Keratinocyte (primary cell): ENCODE measurements around the gene MC1R. TPM values are rescaled to one million over a fixed set of nuclear protein-coding genes. Genes with fewer than 3 reads are reported as not detected.

Experiments used
- DNase-seq: peaks from one replicate; pipeline ENCODE4 v3.0.0-alpha.2; 2011; ENCODE audit warnings: low read depth, missing footprints, low spot score
- FAIRE-seq: peaks from 2 replicates; lab custom pipeline; 2011; peaks lifted over from hg19 to GRCh38; lab: Jason Lieb, UNC
- H2AFZ ChIP-seq: 2 replicates; pipeline ENCODE4 v1.6.0; 2012; ENCODE audit warnings: low read length, control low read depth, inconsistent platforms; ENCODE audit not compliant: control insufficient read depth
- H3K27ac ChIP-seq: 2 replicates; pipeline ENCODE4 v1.5.1; 2011; ENCODE audit warnings: low read length; ENCODE audit not compliant: control insufficient read depth, insufficient read depth
- H3K27me3 ChIP-seq: 3 replicates; pipeline ENCODE4 v1.6.0; 2011; ENCODE audit warnings: low read length; ENCODE audit not compliant: control insufficient read depth, insufficient read depth; ENCODE audit errors: extremely low read depth
- H3K36me3 ChIP-seq, 2 experiments: 2 replicates in 1 of 2; 3 replicates in 1 of 2; pipeline ENCODE4 v1.5.1; 2011; ENCODE audit warnings: low read length in 2 of 2, mild to moderate bottlenecking in 1 of 2; ENCODE audit not compliant: control insufficient read depth in 2 of 2, insufficient read depth in 2 of 2; ENCODE audit errors: extremely low read depth in 1 of 2
- H3K4me1 ChIP-seq: 3 replicates; pipeline ENCODE4 v1.5.1; 2011; ENCODE audit warnings: low read length; ENCODE audit not compliant: control insufficient read depth, insufficient read depth; ENCODE audit errors: extremely low read depth
- H3K4me2 ChIP-seq: 3 replicates; pipeline ENCODE4 v1.6.0; 2011; ENCODE audit warnings: low read depth, low read length; ENCODE audit not compliant: control insufficient read depth, insufficient read depth; ENCODE audit errors: extremely low read depth
- H3K4me3 ChIP-seq, 3 experiments: fragments of 200-600 bp in 1 of 3; sonication (generic) in 1 of 3; 2 replicates in 2 of 3; 3 replicates in 1 of 3; pipeline ENCODE4 v1.5.1; 2011 to 2016; ENCODE audit warnings: low read length in 3 of 3, mild to moderate bottlenecking in 3 of 3, control low read depth in 2 of 3, inconsistent platforms in 1 of 3, low read depth in 1 of 3, mixed read lengths in 1 of 3, mixed run types in 1 of 3, moderate library complexity in 1 of 3; ENCODE audit not compliant: control insufficient read depth in 2 of 3, insufficient read depth in 2 of 3; ENCODE audit errors: extremely low read depth in 1 of 3
- H3K79me2 ChIP-seq: 2 replicates; pipeline ENCODE4 v1.6.0; 2012; ENCODE audit warnings: low read length; ENCODE audit not compliant: control insufficient read depth, insufficient read depth
- H3K9ac ChIP-seq: 3 replicates; pipeline ENCODE4 v1.6.0; 2011; ENCODE audit warnings: low read length; ENCODE audit not compliant: control insufficient read depth, insufficient read depth; ENCODE audit errors: extremely low read depth
- H3K9me1 ChIP-seq: 3 replicates; pipeline ENCODE4 v1.6.0; 2011; ENCODE audit warnings: low read length; ENCODE audit not compliant: control insufficient read depth, insufficient read depth; ENCODE audit errors: extremely low read depth
- H3K9me3 ChIP-seq: 2 replicates; pipeline ENCODE4 v1.5.1; 2012; ENCODE audit warnings: low read depth, low read length; ENCODE audit not compliant: control insufficient read depth
- H4K20me1 ChIP-seq: 3 replicates; pipeline ENCODE4 v1.6.0; 2011; ENCODE audit warnings: low read length; ENCODE audit not compliant: control insufficient read depth, insufficient read depth; ENCODE audit errors: extremely low read depth
- EZH2 ChIP-seq: IDR thresholded peaks from one replicate; pipeline ENCODE4 v1.6.1; 2012; ENCODE audit warnings: inconsistent platforms, mild to moderate bottlenecking, low read length, moderate library complexity
- dilution Hi-C: fragments of 300-500 bp; cut with MboI; formaldehyde crosslinking; loops from one replicate; pipeline ENCODE4 v1.7.0; 2020; ENCODE audit warnings: low sequenced_read_pairs; ENCODE audit not compliant: extremely low pct_ligation_motif_present
- polyA plus RNA-seq, 5 experiments: library from polyadenylated mRNA; depleted of rRNA in 3 of 5; stranded (reverse) in 3 of 5; stranded (forward) in 1 of 5; unstranded in 1 of 5; fragments of >200 nt; gene quantifications; 1 replicate in 1 of 5; 2 replicates in 3 of 5; 3 replicates in 1 of 5; pipeline versions ENCODE4 v1.2.1 to v1.2.3, GENCODE V29; 2011 to 2012; ENCODE audit warnings: missing spikeins in 2 of 5, low read depth in 1 of 5, low replicate concordance in 1 of 5
- TF ChIP-seq, protein P1 (sequence below), 3 experiments: IDR thresholded peaks in 1 of 3; conservative IDR thresholded peaks in 1 of 3; optimal IDR thresholded peaks in 1 of 3; 2 replicates in 2 of 3; 3 replicates in 1 of 3; pipeline versions ENCODE3 to v1.5.1; 2011; ENCODE audit warnings: low read length in 3 of 3, mild to moderate bottlenecking in 3 of 3, moderate library complexity in 2 of 3, control low read depth in 1 of 3, inconsistent platforms in 1 of 3; ENCODE audit not compliant: insufficient read depth in 2 of 3; ENCODE audit errors: extremely low read depth in 1 of 3

MC1R gene
- polyA plus RNA-seq, 1 donor (not counting 4 experiments of a cell fraction or from before 2014, with no cell fraction given), result 1.1 TPM

DNA sequence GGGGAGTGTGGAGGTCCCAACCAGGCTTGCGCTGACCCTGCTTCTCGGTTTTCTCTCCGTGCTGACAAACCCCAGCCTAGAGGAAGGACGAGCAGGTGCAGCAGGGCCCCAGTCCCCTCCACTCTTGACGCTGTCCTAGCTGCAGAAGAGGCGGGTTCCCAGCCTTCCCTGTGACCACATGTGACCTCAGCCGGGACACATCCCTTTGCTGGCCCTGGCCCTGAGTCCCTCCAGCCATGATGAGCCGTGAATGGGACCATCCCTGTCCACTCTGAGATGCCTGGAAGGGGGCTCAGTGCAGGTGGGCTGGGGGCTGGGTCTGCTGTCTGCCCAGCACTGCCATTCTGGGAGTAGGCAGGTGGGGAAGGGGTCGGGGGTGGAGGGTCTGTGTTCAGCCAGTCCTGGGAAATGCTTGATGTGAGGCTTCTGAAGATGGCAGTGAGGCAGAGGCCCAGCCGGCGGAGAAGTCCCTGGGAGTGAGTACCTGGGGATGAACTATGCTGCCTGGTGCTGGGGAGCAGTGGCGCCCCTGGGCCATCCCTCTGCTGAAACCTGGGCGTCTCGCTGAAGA lies 2.6 kb downstream of the MC1R start:
- H3K4me2 ChIP-seq, result peak overlapping the region; percentile 96
- H3K4me1 ChIP-seq, result peaks cover 36% of the 10 kb centered on the region
- no peaks in the 10 kb centered on the region for H3K9me1 ChIP-seq
- H3K4me3 ChIP-seq, result peak overlapping the region in 1 of 3 experiments; percentile 77
- H3K79me2 ChIP-seq, result no peaks in the 10 kb centered on the region
- H3K27me3 ChIP-seq, result peaks cover 5% of the 10 kb centered on the region
- peak overlapping the region; percentile 15 for H2AFZ ChIP-seq
- no peak overlapping the region for H3K27ac ChIP-seq
- no peak overlapping the region for H3K9ac ChIP-seq
- no peaks in the 10 kb centered on the region for H4K20me1 ChIP-seq
- dilution Hi-C loops, result no loop called here
- DNase-seq, result no peak
- H3K9me3 ChIP-seq, result no peaks in the 10 kb centered on the region
- no peak for TF ChIP-seq EZH2
- TF ChIP-seq, protein P1, sequence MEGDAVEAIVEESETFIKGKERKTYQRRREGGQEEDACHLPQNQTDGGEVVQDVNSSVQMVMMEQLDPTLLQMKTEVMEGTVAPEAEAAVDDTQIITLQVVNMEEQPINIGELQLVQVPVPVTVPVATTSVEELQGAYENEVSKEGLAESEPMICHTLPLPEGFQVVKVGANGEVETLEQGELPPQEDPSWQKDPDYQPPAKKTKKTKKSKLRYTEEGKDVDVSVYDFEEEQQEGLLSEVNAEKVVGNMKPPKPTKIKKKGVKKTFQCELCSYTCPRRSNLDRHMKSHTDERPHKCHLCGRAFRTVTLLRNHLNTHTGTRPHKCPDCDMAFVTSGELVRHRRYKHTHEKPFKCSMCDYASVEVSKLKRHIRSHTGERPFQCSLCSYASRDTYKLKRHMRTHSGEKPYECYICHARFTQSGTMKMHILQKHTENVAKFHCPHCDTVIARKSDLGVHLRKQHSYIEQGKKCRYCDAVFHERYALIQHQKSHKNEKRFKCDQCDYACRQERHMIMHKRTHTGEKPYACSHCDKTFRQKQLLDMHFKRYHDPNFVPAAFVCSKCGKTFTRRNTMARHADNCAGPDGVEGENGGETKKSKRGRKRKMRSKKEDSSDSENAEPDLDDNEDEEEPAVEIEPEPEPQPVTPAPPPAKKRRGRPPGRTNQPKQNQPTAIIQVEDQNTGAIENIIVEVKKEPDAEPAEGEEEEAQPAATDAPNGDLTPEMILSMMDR (optimal IDR thresholded peaks at IDR 0.05 in 1 of 3, IDR thresholded peaks at IDR 0.05 in 1 of 3, conservative IDR thresholded peaks at IDR 0.05 in 1 of 3; ENCODE audit: extremely low read depth in 1 of 3, insufficient read depth in 2 of 3, low read length in 3 of 3), result no peak
- no peak for FAIRE-seq
- H3K36me3 ChIP-seq, result no peaks in the 10 kb centered on the region

DNA sequence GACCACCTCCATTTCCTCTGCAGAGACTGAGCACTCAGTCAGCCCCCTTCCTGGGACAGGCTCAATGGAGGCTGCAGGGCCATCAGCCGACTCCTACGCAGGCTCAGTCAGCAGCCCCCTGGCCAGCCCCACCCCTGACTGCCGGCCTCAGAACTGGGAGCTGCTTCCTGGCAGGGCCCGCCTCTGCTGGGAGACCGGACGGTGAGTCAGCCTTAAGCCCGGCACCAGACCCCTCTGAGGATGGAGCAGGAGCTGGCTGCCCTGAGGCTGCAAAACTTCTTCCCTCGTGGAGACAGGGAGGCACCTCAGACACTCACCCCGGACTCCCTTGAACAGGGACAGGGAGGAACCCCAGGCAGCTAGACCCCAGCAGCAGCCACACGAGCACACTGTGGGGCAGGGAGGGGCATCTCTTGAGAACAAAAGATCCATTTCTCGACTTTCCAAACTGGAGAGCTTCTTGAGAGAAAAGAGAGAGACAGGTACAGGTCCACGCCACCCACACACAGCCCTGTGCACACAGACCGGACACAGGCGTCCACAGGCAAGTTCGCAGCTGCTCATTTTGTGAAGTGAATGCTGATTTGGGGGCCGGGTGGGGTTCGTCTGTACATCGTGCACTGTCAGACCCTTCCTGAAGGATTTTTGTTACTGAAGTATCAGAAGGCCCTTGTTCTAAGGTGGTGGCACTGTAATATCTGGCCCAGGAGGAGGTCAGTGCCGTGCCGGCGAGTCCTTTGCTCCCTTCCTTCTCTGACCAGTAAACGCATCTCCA lies 3.2 kb downstream of the MC1R start:
- Histone ChIP-seq H2AFZ (peak overlapping the region; percentile 26), H3K79me2 (no peaks in the 10 kb centered on the region), H3K9me1 (no peaks in the 10 kb centered on the region), H3K4me1 (peaks cover 36% of the 10 kb centered on the region), H3K4me3 (peak overlapping the region; percentile 56 to 79 (median 77)), H3K9me3 (no peaks in the 10 kb centered on the region), H3K27ac (peak overlapping the region; percentile 85), H3K27me3 (peaks cover 5% of the 10 kb centered on the region), H3K9ac (peak overlapping the region; percentile 81), H4K20me1 (no peaks in the 10 kb centered on the region), H3K4me2 (peak overlapping the region; percentile 96), H3K36me3 (no peaks in the 10 kb centered on the region)
- TF ChIP-seq EZH2, result no peak
- TF ChIP-seq, protein P1 (optimal IDR thresholded peaks at IDR 0.05 in 1 of 3, IDR thresholded peaks at IDR 0.05 in 1 of 3, conservative IDR thresholded peaks at IDR 0.05 in 1 of 3; ENCODE audit: extremely low read depth in 1 of 3, insufficient read depth in 2 of 3, low read length in 3 of 3), result no peak
- DNase-seq, result peak; percentile 79
- dilution Hi-C loops, result no loop called here
- peak; percentile 74 for FAIRE-seq
